COR-L47 (cell line): ENCODE data around the gene TSG101.

ENCODE experiments used
- DNase-seq: peaks from one replicate; lab custom pipeline; 2025; lab: John Stamatoyannopoulos, UW

The TSG101 gene, protein sequence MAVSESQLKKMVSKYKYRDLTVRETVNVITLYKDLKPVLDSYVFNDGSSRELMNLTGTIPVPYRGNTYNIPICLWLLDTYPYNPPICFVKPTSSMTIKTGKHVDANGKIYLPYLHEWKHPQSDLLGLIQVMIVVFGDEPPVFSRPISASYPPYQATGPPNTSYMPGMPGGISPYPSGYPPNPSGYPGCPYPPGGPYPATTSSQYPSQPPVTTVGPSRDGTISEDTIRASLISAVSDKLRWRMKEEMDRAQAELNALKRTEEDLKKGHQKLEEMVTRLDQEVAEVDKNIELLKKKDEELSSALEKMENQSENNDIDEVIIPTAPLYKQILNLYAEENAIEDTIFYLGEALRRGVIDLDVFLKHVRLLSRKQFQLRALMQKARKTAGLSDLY

GRCh38 chr11:18526521-18527296 lies at the start of gene TSG101:
Gene TSG101, minus strand, starts transcription at chr11:18526942. Its CDS starts 126 bp downstream, at chr11:18526816.
- DNase-seq, result peak; percentile 82

GRCh38 chr11:18575361-18575760 lies 48.6 kb upstream of the TSG101 start:
- no peak for DNase-seq

GRCh38 chr11:18567081-18567480 lies 40.3 kb upstream of the TSG101 start:
- DNase-seq, result no peak

DNA sequence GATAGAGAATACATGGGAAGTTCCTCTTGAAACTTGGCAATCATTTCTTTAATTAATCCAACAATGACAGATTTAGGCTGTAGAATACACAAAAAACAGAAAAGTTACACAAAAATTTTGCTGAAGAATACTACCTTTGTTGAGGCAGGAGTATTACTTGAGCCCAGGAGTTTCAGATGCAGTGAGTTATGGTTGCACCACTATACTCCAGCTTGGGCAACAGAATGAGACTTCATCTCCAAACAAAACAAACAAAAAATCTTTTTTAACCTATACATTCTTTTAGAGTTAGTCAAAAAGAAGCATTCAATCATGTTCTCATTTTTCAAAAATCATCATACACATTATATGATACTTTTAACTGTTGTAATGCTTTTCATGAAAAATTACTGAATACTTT lies 39.7 kb upstream of the TSG101 start:
- DNase-seq, result no peak

GRCh38 chr11:18564149-18564548 lies 37.4 kb upstream of the TSG101 start:
- DNase-seq, result no peak

DNA sequence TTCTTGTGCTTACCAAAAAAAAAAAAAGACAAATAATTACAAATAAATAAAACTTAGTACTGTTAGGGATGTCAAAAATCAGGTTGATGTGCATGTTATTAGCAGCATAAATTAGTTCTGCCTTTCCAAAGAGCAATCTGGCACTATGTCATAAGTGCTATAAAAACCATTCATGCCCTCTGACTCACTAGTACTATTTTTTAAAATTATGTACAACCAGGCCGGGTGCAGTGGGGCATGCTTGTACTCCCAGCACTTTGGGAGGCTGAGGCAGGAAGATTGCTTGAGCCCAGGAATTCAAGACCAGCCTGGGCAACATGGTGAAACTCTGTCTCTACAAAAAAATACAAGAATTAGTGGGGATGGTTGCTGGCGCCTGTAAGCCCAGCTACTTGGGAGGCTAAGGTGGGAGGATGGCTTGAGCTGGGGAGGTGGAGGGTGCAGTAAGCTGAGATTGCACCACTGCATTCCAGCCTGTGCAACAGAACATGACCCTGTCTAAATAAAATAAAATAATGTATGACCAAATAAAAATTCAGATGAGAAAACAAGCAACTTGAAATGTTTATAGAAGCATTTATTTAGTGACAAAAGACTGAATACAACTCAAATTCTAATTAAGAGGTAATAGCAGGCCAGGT lies 36.5 kb upstream of the TSG101 start:
- DNase-seq, result no peak

DNA sequence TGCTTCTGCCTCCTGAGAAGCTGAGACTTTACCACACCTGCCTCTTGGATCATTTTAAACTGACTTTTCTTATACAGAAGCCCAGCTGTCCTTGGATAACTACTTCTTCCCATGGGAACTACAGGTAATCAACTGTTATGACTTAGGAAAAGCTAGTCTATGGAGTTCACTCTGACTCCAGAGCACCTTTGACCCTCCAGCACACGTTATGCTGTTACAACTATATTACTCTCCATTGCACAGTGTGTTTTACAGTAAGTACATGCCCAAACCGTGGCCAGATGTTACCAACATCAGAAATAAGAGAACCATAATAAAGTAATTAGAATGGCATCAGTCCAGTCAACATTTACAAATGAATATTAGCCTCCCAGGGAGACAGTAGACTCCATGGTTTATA lies 21.3 kb upstream of the TSG101 start:
- DNase-seq, result no peak

DNA sequence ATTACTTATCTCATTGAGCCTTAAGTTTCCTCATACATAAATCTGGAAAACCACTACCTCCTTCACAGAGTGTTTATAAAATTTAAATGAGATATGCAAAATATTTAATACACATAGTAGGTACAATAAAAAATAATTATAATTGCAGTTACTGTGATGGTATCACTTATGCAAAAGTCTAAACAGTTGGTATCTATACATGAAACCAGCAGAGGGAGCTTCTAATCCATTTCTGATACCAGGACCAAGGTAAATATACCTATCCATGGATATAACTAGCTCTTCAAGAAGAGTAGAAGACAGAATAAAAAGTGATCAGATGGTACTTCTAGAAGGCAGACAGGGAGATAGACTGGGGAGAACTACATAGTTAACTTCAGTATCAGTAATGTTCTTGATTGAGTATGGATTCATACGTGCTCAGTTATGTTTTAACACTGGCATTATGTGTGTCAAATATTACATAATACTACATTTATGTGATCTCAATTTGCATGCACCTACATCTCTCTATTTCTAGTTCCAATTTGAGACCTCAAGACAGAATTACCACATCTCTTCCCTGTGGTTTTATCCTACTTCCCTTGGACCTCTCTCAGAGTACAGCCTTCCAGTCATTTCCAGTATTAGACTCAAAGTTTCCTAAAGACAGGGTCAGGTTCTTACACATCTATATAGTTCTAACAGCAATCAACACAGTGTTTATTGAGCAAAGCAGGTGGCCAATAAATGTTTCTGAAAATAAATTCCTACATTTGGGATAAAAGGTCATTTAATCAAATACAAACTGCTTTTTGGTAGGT lies 13.7 kb upstream of the TSG101 start:
- peak; percentile 7 for DNase-seq

DNA sequence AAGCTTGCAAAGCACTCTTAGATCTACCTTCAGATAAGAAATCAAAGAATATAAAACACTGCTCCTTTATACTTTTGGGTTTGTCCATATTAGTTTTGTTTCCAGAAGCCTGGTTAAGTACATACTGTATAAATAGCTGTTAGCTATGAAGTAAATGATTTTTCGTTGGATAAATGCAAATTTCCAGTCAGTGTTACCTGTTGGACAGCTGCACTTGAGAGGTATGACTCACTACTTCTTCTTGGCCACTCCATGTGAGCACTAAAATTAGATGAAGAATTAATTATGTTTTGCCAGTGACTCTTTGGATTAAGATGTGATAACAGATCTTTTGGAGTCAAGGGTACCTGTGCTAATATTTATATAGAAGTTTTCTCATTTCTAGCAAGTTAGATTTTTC lies 9.5 kb upstream of the TSG101 start:
- DNase-seq, result no peak

- DNase-seq, result no peak
Observed at GRCh38 chr11:18534245-18534644, 7.5 kb upstream of the TSG101 start.

- no peak for DNase-seq
Observed at GRCh38 chr11:18533365-18533764, 6.6 kb upstream of the TSG101 start.

DNA sequence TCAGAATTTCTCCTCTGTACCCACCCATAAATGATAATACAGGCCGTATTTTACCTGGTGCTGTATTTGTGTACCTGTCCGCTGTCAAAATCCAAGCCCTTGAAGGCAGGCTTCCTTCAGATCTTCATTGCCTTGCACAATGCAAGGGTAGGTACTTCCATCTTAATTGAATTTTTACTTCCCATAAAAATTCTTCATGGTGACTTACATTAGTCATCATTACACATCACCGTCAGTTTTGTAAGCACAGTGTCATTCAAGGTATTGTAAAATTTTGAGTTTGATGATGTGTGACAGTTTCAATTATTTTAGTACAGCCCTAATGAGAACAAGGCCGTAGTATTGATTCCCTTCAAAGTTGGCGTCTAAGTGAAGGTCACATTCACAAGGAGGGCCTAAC lies 770 bp upstream of the TSG101 start:
- no peak for DNase-seq

- DNase-seq, result no peak
Observed at GRCh38 chr11:18526130-18526520, 617 bp downstream of the TSG101 start.

GRCh38 chr11:18524248-18524647 lies 2.5 kb downstream of the TSG101 start:
- DNase-seq, result no peak

- DNase-seq, result no peak
Observed at GRCh38 chr11:18523084-18523483, 3.7 kb downstream of the TSG101 start.

DNA sequence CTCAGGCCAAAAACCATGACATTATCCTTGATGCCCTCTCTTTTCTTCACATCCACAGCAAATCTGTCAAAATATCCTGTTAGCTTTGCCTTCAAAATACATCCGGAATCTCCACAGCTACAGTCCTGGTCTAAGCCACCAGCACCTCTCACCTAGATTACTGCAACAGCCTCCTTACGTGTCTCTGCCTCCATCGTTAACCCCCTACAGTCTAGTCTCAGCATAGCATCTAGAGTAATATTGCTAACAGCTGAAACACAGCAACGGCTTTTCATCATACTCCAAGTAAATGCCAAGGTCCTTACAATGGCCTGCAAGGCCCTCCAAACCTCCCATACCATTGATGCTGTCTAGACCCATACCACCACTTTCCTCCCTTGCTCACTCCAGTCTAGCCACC lies 4.4 kb downstream of the TSG101 start:
- DNase-seq, result no peak

DNA sequence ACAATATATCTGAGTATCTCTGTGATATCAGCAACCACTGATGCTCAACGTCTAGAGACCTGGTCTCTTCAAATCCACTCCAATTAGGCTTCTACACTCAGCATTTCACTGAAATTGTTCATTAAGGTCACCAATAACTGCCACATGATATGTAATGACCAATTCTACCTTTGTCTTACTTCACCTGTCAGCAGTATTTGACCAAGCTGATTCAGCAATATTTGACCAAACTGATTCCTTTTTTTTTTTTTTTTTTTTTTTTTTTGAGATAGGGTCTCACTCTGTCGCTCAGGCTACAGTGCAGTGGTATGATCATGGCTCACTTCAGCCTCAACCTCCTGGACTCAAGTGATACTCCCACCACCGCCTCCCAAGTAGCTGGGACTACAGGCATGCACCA lies 5.6 kb downstream of the TSG101 start:
- no peak for DNase-seq

DNA sequence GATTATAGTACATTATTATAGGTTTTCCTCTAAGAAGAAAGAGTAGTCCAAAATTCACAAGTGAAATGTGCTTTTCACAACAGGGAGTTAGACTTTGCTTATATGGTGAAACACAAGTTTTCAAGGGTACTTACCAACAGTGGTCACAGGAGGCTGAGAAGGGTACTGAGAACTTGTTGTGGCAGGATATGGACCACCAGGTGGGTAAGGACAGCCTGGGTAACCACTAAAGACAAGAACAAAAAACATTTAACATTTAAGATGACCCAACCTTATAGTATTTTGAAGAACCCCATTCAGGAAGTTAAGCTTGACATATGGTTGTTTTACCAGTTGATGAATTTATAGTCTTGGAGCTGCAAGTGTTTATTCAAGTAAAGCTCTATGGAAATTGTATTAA lies 24.4 kb downstream of the TSG101 start:
- DNase-seq, result no peak

DNA sequence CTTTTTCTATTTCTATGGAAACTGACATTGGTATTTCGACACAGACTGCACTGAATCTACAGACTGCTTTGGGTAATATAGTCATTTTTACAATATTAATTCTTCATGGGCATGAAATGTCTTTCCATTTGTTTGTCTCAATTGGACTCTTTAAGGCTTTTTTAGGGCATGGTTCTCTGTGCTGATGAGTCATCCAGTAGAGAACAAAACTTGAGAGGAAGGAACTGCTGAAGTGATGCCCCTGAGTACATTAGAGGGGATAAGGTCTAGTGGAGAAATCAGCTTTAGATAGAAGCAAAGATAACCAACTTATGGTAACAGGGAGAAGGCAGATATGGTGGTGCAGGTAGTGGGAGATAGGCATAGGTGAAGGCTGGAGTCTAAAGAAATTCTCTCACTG lies 25.1 kb downstream of the TSG101 start:
- DNase-seq, result no peak

DNA sequence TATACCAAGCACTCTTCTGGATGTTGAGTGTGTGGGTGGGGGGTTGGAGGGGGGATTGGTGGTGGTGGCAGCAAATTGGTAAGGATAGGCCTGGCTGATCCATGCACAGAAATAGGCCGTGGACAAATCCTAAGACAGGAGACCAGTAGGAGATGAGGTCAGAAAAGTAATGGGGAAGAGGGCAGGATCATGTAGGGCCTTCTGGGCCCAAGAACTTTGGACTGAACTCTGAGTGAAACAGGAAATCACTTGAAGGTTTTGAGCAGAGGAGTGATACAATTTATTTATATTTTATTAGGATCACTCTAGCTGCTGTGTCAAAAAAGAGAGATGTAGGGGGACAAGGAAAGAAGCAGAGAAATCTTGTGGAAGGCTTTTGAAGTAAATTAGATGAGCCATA lies 28.7 kb downstream of the TSG101 start:
- DNase-seq, result no peak

- DNase-seq, result no peak
Observed at GRCh38 chr11:18495703-18496102, 31.0 kb downstream of the TSG101 start.

GRCh38 chr11:18495271-18495670 lies 31.5 kb downstream of the TSG101 start:
- DNase-seq, result no peak
